GM18507 (cell line): ENCODE measurements around the gene AGXT2.
"Not testable (repeated sequence)": the region's sequence is repeated elsewhere in the genome, so short reads cannot be mapped to it uniquely, and the experiment has no call there.

Experiments used
- DNase-seq: peaks from one replicate; pipeline ENCODE4 v3.0.0; 2011; ENCODE audit warnings: low read depth; ENCODE audit not compliant: insufficient read length; ENCODE audit errors: extremely low spot score
- FAIRE-seq: peaks from 2 replicates; lab custom pipeline; 2011; peaks lifted over from hg19 to GRCh38; lab: Jason Lieb, UNC

The AGXT2 gene

GRCh38 chr5:35058374-35058788 lies 10.6 kb upstream of the AGXT2 start:
- DNase-seq: peak; percentile 1
- peak; percentile 89 for FAIRE-seq

GRCh38 chr5:35056686-35057085 lies 8.9 kb upstream of the AGXT2 start:
- no peak for DNase-seq
- FAIRE-seq: no peak

- DNase-seq (no peak), FAIRE-seq (no peak)
These were observed 5.1 kb upstream of the AGXT2 start for GRCh38 chr5:35052838-35053237.

- no peak for FAIRE-seq
- no peak for DNase-seq
These were observed 2.9 kb upstream of the AGXT2 start for GRCh38 chr5:35050541-35051126.

- FAIRE-seq (no peak), DNase-seq (no peak)
These were observed 1.2 kb upstream of the AGXT2 start for GRCh38 chr5:35048910-35049309.

- no peak for DNase-seq
- no peak for FAIRE-seq
These were observed 975 bp downstream of the AGXT2 start for GRCh38 chr5:35046774-35047173.

GRCh38 chr5:35045280-35045679 lies 2.5 kb downstream of the AGXT2 start:
- DNase-seq (no peak), FAIRE-seq (no peak)

- FAIRE-seq (no peak), DNase-seq (no peak)
These were observed 3.1 kb downstream of the AGXT2 start for GRCh38 chr5:35044649-35045048.

GRCh38 chr5:35042781-35043180 lies 5.0 kb downstream of the AGXT2 start:
- DNase-seq (no peak), FAIRE-seq (no peak)

GRCh38 chr5:35041261-35041660 lies 6.5 kb downstream of the AGXT2 start:
- no peak for FAIRE-seq
- no peak for DNase-seq

GRCh38 chr5:35038891-35039290 lies 8.9 kb downstream of the AGXT2 start:
- DNase-seq: no peak
- no peak for FAIRE-seq

- FAIRE-seq (no peak), DNase-seq (no peak)
These were observed 11.2 kb downstream of the AGXT2 start for GRCh38 chr5:35036536-35036935.

- not testable (repeated sequence) for FAIRE-seq
These were observed 11.8 kb downstream of the AGXT2 start for GRCh38 chr5:35035929-35036328.

GRCh38 chr5:35035271-35035670 lies 12.5 kb downstream of the AGXT2 start:
- FAIRE-seq (no peak), DNase-seq (no peak)

More at GRCh38 chr5:35035929-35036328, 11.8 kb downstream of the AGXT2 start:
- not testable (repeated sequence) for DNase-seq

- DNase-seq (no peak), FAIRE-seq (no peak)
These were observed 15.4 kb downstream of the AGXT2 start for GRCh38 chr5:35032356-35032755.

GRCh38 chr5:35031276-35031675 lies 16.5 kb downstream of the AGXT2 start:
- DNase-seq (no peak), FAIRE-seq (no peak)

- FAIRE-seq: no peak
- DNase-seq: no peak
These were observed 17.2 kb downstream of the AGXT2 start for GRCh38 chr5:35030426-35031100.

- DNase-seq (no peak), FAIRE-seq (no peak)
These were observed 18.4 kb downstream of the AGXT2 start for GRCh38 chr5:35029333-35029732.

- DNase-seq (no peak), FAIRE-seq (peak; percentile 41)
These were observed 20.8 kb downstream of the AGXT2 start for GRCh38 chr5:35026941-35027340.

GRCh38 chr5:35026280-35026840 lies 21.4 kb downstream of the AGXT2 start:
- DNase-seq (no peak), FAIRE-seq (no peak)

GRCh38 chr5:35024911-35025510 lies 22.7 kb downstream of the AGXT2 start:
- DNase-seq (no peak), FAIRE-seq (no peak)
